ENCODE results near the gene MYO3B.

DNA sequence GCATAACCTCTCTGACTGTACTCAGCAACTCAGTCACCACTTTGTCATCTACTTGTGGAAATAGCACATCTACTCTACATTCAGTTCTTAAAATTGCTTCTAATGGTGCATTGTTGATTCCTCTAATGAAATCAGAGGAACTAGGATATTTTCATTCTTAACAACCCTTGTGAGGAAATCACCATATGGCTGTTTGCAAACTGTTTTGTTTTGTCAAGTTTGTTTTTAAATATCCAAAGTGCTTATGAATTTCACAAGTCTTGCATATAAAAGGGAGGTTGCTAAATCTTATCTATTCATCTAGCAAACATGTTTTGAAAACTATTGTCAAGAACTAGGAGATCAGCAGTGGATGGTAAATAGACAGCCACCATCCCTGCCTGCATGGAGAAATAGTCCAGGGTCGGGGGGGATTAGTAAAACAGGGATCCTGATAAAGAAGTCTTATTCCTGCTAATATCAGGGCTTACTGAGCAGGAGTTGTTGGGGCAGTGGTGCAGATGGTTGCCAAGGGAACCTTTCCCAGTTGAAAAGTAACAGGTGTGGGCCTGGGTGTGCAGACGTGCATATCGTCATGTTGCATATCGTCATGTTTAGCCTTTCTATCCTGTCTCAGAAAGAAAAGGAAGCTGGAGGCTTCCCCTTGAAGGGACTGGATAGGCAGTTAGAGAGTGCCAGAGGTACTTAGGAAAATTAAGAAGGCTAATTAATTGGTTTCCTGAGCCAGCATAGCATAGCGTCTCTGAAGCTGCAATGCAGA is 7.5 kb upstream of the MYO3B start:
- TF ChIP-seq, protein P1, sequence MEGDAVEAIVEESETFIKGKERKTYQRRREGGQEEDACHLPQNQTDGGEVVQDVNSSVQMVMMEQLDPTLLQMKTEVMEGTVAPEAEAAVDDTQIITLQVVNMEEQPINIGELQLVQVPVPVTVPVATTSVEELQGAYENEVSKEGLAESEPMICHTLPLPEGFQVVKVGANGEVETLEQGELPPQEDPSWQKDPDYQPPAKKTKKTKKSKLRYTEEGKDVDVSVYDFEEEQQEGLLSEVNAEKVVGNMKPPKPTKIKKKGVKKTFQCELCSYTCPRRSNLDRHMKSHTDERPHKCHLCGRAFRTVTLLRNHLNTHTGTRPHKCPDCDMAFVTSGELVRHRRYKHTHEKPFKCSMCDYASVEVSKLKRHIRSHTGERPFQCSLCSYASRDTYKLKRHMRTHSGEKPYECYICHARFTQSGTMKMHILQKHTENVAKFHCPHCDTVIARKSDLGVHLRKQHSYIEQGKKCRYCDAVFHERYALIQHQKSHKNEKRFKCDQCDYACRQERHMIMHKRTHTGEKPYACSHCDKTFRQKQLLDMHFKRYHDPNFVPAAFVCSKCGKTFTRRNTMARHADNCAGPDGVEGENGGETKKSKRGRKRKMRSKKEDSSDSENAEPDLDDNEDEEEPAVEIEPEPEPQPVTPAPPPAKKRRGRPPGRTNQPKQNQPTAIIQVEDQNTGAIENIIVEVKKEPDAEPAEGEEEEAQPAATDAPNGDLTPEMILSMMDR (IDR thresholded peaks at IDR 0.05) = no peak
- TF ChIP-seq POLR2A (IDR thresholded peaks at IDR 0.05) = no peak
